Measurements from ENCODE around the gene PCGF2. TPM values are rescaled to one million over a fixed set of nuclear protein-coding genes. Genes with fewer than 3 reads are reported as not detected.

Gene PCGF2
- total and polyA plus RNA-seq, 9 of the 15 experiments (the other 6 are each of a cell fraction or from before 2014, with no cell fraction given): 1.3 to 33.4 (median 7.0) TPM

DNA sequence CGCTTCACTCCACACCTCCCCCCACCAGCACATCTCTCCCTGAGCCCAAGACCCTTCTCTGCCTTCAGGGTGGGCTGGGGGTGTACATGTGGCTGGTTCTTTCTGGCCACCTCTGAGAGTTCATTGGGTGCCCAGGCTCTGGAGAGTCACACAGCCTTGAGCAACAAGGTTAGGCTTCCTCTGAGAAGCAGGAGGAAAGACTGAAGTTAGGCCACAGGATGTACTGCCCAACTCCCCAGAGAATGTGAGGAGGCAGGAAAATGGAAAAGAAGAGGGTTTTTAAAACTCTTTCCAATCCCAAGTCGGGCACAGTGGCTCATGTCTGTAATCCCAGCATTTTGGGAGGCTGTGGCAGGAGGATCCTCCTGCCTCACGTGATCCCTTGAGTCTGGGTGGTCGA is 7.3 kb downstream of the PCGF2 start (continued):
- TF ChIP-seq, protein P1, sequence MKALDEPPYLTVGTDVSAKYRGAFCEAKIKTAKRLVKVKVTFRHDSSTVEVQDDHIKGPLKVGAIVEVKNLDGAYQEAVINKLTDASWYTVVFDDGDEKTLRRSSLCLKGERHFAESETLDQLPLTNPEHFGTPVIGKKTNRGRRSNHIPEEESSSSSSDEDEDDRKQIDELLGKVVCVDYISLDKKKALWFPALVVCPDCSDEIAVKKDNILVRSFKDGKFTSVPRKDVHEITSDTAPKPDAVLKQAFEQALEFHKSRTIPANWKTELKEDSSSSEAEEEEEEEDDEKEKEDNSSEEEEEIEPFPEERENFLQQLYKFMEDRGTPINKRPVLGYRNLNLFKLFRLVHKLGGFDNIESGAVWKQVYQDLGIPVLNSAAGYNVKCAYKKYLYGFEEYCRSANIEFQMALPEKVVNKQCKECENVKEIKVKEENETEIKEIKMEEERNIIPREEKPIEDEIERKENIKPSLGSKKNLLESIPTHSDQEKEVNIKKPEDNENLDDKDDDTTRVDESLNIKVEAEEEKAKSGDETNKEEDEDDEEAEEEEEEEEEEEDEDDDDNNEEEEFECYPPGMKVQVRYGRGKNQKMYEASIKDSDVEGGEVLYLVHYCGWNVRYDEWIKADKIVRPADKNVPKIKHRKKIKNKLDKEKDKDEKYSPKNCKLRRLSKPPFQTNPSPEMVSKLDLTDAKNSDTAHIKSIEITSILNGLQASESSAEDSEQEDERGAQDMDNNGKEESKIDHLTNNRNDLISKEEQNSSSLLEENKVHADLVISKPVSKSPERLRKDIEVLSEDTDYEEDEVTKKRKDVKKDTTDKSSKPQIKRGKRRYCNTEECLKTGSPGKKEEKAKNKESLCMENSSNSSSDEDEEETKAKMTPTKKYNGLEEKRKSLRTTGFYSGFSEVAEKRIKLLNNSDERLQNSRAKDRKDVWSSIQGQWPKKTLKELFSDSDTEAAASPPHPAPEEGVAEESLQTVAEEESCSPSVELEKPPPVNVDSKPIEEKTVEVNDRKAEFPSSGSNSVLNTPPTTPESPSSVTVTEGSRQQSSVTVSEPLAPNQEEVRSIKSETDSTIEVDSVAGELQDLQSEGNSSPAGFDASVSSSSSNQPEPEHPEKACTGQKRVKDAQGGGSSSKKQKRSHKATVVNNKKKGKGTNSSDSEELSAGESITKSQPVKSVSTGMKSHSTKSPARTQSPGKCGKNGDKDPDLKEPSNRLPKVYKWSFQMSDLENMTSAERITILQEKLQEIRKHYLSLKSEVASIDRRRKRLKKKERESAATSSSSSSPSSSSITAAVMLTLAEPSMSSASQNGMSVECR (CRISPR knock-in tag; IDR thresholded peaks at IDR 0.05): no peak
- no peak for TF ChIP-seq ZNF589 (CRISPR knock-in tag; IDR thresholded peaks at IDR 0.05; ENCODE audit: low read depth)

DNA sequence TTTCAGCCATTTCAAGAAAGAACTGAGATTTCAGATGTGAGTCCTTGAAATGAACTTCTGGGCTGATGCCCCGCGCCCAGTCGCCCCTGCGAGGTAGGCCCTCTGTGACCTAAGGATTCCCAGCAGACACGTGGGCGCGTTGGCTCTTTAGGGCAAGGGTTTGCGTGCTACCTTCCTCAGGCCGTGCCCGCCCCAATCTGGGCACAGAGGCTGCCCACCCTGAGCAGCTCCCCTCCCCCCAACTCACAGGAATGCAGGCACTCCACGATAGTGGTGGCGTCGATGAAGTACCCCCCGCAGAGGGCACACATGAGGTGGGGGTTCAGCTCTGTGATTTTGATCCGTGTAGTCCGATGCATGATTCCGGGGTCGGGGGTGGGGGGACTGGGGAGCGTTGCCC is 8.1 kb downstream of the PCGF2 start:
- ATAC-seq (no peak), DNase-seq (ENCODE audit: extremely low read depth in 1 of 4, low spot score in 3 of 4) (no peak), FAIRE-seq (no peak)
- H3K9me1 ChIP-seq (ENCODE audit: control insufficient read depth, insufficient read depth, low read length): peaks cover 3% of the 10 kb centered on the region
- H2AFZ ChIP-seq (ENCODE audit: low read depth, low read length): no peak overlapping the region
- H3K79me2 ChIP-seq (ENCODE audit: control insufficient read depth, insufficient read depth, low read length): peaks cover 34% of the 10 kb centered on the region
- BruUV-seq (replicated peaks): no TSS peak
- no peak overlapping the region for H3K4me3 ChIP-seq
- WGBS (ENCODE audit: insufficient coverage, low coverage, missing lambda C conversion rate): 83% methylated on average over 11 of the region's 19 CpGs
- 0 out of 4 replicates have a peak overlapping the region, but pooled peaks of 1 of the 2 experiments have one; percentile 35 for H3K9ac ChIP-seq (ENCODE audit: insufficient read depth in 1 of 2, low read depth in 2 of 2, low read length in 2 of 2)
- peaks cover 2 to 31% of the 10 kb centered on the region in 2 experiments; a peak in 3 of 5 replicates for H3K4me1 ChIP-seq (replicated peaks in 1 of 2; ENCODE audit: control insufficient read depth in 2 of 2, insufficient read depth in 2 of 2, low read length in 2 of 2)
- H4K20me1 ChIP-seq (replicated peaks; ENCODE audit: control insufficient read depth, insufficient read depth, low read length): peaks cover 7% of the 10 kb centered on the region; the same call in 1 of the 2 replicates
- no peak overlapping the region for H3K4me2 ChIP-seq (ENCODE audit: insufficient read depth, low read length)
- intact Hi-C loops (cut with micrococcal nuclease) (no loop called here), in situ Hi-C loops (cut with MboI) (no loop called here)
- CTCF ChIA-PET (ENCODE audit: low intra/inter-chr PET ratio): no interaction called here
- POLR2A ChIA-PET: no interaction called here
- H3K27ac ChIP-seq (ENCODE audit: extremely low read depth, low read depth, low read length): no peak overlapping the region
- H3K9me3 ChIP-seq (replicated peaks; ENCODE audit: control insufficient read depth, insufficient read depth, low read depth, low read length): no peaks in the 10 kb centered on the region
- H3K36me3 ChIP-seq (ENCODE audit: control insufficient read depth, insufficient read depth, low read length): peaks cover 56% of the 10 kb centered on the region; the same call in 2 of the 3 replicates
- no peaks in the 10 kb centered on the region for H3K27me3 ChIP-seq (ENCODE audit: control insufficient read depth in 2 of 2, insufficient read depth in 2 of 2, low read length in 2 of 2)
- TF ChIP-seq TRIM24 (IDR thresholded peaks at IDR 0.05) (no peak), KLF1 (tag; IDR thresholded peaks at IDR 0.05) (no peak), ZNF408 (CRISPR knock-in tag; IDR thresholded peaks at IDR 0.05; ENCODE audit: low read depth) (no peak), HNRNPLL (IDR thresholded peaks at IDR 0.05; ENCODE audit: low read depth, low read length, poor library complexity, severe bottlenecking) (no peak), ZNF77 (CRISPR knock-in tag; IDR thresholded peaks at IDR 0.05) (no peak), NCOA2 (IDR thresholded peaks at IDR 0.05; ENCODE audit: partially characterized antibody in 2 of 2) (no peak)
- TF ChIP-seq, protein P2, sequence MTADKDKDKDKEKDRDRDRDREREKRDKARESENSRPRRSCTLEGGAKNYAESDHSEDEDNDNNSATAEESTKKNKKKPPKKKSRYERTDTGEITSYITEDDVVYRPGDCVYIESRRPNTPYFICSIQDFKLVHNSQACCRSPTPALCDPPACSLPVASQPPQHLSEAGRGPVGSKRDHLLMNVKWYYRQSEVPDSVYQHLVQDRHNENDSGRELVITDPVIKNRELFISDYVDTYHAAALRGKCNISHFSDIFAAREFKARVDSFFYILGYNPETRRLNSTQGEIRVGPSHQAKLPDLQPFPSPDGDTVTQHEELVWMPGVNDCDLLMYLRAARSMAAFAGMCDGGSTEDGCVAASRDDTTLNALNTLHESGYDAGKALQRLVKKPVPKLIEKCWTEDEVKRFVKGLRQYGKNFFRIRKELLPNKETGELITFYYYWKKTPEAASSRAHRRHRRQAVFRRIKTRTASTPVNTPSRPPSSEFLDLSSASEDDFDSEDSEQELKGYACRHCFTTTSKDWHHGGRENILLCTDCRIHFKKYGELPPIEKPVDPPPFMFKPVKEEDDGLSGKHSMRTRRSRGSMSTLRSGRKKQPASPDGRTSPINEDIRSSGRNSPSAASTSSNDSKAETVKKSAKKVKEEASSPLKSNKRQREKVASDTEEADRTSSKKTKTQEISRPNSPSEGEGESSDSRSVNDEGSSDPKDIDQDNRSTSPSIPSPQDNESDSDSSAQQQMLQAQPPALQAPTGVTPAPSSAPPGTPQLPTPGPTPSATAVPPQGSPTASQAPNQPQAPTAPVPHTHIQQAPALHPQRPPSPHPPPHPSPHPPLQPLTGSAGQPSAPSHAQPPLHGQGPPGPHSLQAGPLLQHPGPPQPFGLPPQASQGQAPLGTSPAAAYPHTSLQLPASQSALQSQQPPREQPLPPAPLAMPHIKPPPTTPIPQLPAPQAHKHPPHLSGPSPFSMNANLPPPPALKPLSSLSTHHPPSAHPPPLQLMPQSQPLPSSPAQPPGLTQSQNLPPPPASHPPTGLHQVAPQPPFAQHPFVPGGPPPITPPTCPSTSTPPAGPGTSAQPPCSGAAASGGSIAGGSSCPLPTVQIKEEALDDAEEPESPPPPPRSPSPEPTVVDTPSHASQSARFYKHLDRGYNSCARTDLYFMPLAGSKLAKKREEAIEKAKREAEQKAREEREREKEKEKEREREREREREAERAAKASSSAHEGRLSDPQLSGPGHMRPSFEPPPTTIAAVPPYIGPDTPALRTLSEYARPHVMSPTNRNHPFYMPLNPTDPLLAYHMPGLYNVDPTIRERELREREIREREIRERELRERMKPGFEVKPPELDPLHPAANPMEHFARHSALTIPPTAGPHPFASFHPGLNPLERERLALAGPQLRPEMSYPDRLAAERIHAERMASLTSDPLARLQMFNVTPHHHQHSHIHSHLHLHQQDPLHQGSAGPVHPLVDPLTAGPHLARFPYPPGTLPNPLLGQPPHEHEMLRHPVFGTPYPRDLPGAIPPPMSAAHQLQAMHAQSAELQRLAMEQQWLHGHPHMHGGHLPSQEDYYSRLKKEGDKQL (CRISPR knock-in tag; IDR thresholded peaks at IDR 0.05; ENCODE audit: borderline replicate concordance): no peak
- TF ChIP-seq, protein P3, sequence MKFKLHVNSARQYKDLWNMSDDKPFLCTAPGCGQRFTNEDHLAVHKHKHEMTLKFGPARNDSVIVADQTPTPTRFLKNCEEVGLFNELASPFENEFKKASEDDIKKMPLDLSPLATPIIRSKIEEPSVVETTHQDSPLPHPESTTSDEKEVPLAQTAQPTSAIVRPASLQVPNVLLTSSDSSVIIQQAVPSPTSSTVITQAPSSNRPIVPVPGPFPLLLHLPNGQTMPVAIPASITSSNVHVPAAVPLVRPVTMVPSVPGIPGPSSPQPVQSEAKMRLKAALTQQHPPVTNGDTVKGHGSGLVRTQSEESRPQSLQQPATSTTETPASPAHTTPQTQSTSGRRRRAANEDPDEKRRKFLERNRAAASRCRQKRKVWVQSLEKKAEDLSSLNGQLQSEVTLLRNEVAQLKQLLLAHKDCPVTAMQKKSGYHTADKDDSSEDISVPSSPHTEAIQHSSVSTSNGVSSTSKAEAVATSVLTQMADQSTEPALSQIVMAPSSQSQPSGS (CRISPR knock-in tag; IDR thresholded peaks at IDR 0.05): no peak

Measured in K562 (cell line).